HAP-1 (cell line): Measurements from ENCODE around the gene HDGF.

Source experiments
- DNase-seq, 2 experiments: peaks; one replicate each; pipeline ENCODE4 v3.0.0-alpha.2; 2016 to 2020; ENCODE audit warnings: low spot score in 2 of 2
- H3K27me3 ChIP-seq: fragments of 250-450 bp; sonication (Bioruptor Pico); 2 replicates; pipeline ENCODE4 v1.5.1; 2020; ENCODE audit warnings: low read depth, mild to moderate bottlenecking, moderate library complexity
- H3K36me3 ChIP-seq: fragments of 250-450 bp; sonication (Bioruptor Pico); replicated peaks from 2 replicates; pipeline ENCODE4 v1.5.1; 2020; ENCODE audit warnings: mild to moderate bottlenecking
- H3K4me1 ChIP-seq: fragments of 250-450 bp; sonication (Bioruptor Pico); 2 replicates; pipeline ENCODE4 v1.5.1; 2020; ENCODE audit warnings: mild to moderate bottlenecking
- H3K4me3 ChIP-seq: fragments of 250-450 bp; sonication (Bioruptor Pico); 2 replicates; pipeline ENCODE4 v1.5.1; 2020; ENCODE audit warnings: mild to moderate bottlenecking, moderate library complexity
- H3K9me3 ChIP-seq: fragments of 250-450 bp; sonication (Bioruptor Pico); 2 replicates; pipeline ENCODE4 v1.5.1; 2020; ENCODE audit warnings: mild to moderate bottlenecking, moderate library complexity
- in situ Hi-C: fragments of 300-500 bp; cut with MboI; formaldehyde crosslinking; loops from 3 replicates; pipeline ENCODE4 v1.14.3; 2020; ENCODE audit warnings: low sequenced_read_pairs, inconsistent platforms, mixed read lengths

Gene HDGF

DNA sequence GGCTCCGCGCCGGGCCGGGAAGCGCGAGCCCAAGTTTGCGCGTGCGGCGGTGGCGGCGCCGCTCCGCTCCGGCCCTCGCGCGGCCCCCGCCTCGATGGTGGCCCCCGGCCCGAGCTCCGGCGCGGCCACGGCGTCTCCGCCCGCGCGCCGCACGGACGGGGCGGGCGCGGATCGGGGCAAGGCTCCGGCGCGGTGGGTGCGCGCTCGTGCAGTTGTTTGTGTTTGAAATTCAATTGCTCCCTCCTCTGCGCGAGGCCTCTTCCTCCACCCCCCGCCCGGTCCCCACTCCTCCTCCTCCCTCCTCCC is at the start of gene HDGF:
Gene HDGF, minus strand, starts transcription at position 225 of the 306 bp plus-strand sequence. CDS start 246 bp downstream, outside the sequence.
- H3K36me3 ChIP-seq: peaks cover 11% of the 10 kb centered on the region
- peak within 1 kb of the TSS; percentile 77 for H3K4me3 ChIP-seq
- H3K9me3 ChIP-seq: no peaks in the 10 kb centered on the region; the same call in 1 of the 2 replicates
- H3K4me1 ChIP-seq: peaks cover 27% of the 10 kb centered on the region
- in situ Hi-C loops: no loop called here
- no peaks in the 10 kb centered on the region for H3K27me3 ChIP-seq
- no peak for DNase-seq

DNA sequence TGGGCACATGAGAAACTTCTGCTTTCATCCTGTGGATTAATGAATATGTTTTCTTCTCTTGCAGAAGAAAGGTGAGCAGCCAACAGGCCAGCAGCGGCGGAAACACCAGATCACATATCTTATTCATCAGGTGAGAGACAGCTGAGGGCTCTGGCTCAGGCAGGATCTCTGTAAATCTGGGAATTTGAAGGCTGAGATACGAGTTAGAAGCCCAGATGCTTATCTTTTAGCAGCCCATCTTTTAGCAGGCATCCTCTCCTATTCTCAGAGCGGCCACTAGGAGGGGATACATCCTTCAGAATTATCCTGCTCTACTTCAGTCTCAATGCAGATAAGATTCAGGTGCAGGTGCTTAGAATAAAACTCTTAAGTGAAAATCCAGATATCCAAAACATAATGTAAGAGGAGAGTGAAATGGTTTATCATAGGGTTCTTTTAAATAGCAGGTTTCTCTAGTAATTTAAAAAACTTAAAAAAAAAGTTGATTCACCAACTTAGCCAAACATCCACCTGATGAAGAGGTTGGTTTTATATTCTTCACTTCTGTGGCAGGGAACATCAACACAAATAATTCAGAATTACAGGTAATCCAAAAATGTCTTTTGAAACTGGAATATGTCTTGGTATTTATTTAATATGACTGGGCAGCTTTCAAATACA is 45.9 kb upstream of the HDGF start:
- in situ Hi-C loops: no loop called here
- Histone ChIP-seq H3K4me3 (no peak overlapping the region), H3K9me3 (no peaks in the 10 kb centered on the region), H3K36me3 (peaks cover 85% of the 10 kb centered on the region), H3K27me3 (no peaks in the 10 kb centered on the region), H3K4me1 (no peaks in the 10 kb centered on the region)
- DNase-seq: peak; percentile 48 to 67

DNA sequence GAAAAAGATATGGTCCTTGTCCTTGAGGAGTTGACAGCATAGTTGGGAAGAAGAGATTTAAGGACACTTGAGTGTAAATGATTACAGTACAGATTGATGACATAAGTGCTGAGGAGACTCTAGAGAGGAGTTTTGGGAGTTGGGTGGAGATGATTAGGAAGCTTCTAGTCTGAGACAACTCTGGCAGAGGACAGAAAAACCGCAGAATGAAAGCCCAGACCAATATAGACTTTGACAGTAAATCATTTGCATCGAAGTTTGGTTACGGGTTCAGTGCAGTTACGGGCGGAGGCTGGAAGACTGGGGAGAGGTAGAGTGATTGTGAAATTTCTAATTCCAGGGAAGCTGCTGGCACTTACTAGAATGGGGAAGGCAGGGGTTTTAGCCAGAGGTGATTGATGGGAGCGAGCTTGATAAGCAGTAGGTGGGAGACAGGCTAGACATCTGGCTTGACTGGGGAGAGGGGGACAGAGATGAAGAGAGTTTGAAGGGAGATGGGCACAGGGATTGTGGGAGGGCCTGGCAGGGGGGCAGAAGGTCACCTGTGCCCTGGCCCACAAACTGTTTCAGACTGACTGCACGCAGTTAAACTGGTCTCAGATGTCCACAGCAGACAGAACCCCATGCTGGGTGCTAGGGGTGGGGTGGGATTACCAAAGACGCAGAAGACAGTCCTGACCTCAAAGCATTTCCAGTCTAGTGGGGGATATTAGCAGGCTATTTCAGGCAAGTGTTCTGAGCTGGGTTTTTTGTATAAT is 45.0 kb upstream of the HDGF start:
- H3K4me1 ChIP-seq: no peaks in the 10 kb centered on the region
- DNase-seq: no peak
- in situ Hi-C loops: no loop called here
- H3K4me3 ChIP-seq: no peak overlapping the region
- no peaks in the 10 kb centered on the region for H3K9me3 ChIP-seq
- peaks cover 86% of the 10 kb centered on the region for H3K36me3 ChIP-seq
- H3K27me3 ChIP-seq: no peaks in the 10 kb centered on the region

DNA sequence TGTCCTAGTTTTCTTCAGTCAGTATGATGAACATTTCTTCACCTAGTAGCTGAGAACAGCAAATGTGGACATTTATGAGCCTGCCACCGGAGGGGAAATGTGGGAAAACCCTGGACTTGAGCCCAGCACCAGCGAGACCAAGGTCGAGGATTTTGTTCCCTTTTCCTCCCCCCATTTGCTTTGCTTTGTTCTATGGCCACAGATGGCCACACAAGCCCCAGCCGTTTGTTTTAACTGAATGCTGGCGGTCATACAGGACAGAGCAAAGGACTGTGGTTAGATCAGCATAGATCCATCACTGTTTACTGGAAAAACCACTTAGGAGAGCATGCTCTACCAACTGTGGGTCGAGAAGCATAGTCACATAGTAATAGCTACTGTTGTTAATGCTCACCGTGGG is 44.3 kb upstream of the HDGF start:
- Histone ChIP-seq H3K9me3 (no peaks in the 10 kb centered on the region), H3K27me3 (no peaks in the 10 kb centered on the region), H3K4me3 (no peak overlapping the region), H3K36me3 (peaks cover 86% of the 10 kb centered on the region), H3K4me1 (no peaks in the 10 kb centered on the region)
- in situ Hi-C loops: no loop called here
- DNase-seq: no peak

DNA sequence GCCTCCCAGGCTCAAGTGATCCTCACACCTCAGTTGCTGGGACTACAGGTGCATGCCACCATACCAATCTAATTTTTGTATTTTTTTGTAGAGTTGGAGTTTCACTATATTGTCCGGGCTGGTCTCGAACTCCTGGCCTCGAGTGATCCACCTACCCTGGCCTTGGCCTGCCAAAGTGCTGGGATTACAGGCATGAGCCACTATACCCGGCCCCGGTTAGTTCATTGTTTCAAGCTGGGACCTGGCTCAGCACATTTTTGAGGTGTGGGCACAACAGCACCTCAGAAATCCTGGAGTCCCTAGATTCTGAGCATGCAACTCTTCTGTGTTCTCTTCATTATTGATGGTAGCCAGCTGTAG is 43.9 kb upstream of the HDGF start:
- no peaks in the 10 kb centered on the region for H3K9me3 ChIP-seq
- DNase-seq: no peak
- no peaks in the 10 kb centered on the region for H3K27me3 ChIP-seq
- no peak overlapping the region for H3K4me3 ChIP-seq
- H3K4me1 ChIP-seq: no peaks in the 10 kb centered on the region
- peaks cover 86% of the 10 kb centered on the region for H3K36me3 ChIP-seq
- in situ Hi-C loops: no loop called here

DNA sequence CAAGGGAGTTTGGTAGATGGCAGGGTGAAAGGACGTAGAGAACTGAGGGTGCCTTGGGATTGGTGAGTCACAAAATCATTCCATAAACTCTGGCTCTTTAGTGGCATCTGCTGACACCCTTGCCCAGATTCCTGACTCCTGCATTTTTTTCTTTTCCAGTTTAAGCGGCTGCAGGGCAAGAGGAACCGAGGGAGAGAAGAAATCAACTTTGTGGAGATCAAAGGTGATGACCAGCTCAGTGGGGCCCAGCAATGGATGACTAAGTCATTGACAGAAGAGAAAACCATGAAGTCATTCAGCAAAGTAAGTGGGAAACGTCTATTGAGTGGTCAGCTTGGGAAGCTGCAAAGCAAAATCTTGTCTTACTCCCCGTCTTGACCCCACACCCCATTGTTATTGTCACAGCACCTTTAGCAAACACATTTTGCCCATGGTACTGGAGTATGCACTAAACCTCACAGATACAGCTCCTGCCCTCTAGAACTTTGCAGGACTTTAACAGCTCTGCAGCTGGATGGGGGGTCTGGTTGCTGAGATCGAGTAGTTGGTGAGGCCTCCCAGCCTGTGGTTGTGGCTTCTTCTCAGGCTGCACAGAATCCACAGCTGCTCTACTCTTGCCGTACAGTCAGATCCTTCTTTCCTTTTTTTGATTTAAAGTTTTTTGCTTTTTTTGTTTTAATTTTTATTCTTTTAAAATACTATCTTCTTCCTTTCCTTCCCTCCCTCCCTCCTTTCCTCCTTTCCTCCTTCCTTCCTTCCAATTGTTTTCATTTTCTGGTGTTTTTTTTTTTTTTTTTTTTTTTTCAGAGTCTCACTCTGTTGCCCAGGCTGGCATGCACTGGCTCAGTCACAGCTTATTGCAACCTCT is 43.3 kb upstream of the HDGF start:
- Histone ChIP-seq H3K27me3 (no peaks in the 10 kb centered on the region), H3K4me3 (no peak overlapping the region), H3K4me1 (no peaks in the 10 kb centered on the region), H3K36me3 (peaks cover 80% of the 10 kb centered on the region), H3K9me3 (no peaks in the 10 kb centered on the region)
- no peak for DNase-seq
- in situ Hi-C loops: no loop called here

DNA sequence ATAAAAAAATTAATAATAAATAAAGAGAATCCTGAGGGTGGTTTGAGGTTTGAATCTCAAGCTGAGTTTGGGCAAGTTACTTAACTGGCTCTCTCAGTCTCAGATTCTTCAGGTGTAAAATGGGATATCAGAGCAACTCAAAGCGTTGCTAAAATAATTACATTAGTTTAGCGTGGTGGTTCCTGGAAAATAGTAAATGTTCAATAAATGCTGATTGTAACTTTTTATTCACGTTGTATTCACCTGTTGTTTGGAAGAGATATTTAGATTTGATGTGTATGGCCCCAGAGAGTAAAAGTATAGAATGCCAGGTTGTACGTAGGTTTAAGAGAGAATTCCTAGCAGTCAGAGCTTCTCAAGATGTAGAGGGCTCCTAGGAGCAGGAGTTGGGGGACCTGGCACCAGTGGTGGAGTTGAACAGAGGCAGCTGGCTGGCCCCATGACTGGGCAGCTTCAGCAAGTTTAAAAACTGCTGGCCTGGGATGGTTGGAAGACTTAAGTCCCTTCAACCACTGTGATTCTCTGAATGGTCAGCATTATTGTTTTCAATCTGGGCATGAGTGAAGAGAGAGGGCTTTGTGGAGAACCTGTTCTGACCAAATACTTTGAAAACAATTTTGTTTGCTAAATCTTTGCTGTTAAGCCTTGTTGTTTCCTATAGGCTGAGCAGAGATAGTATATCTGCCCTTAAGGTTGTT is 38.3 kb upstream of the HDGF start:
- Histone ChIP-seq H3K4me3 (no peak overlapping the region), H3K9me3 (no peaks in the 10 kb centered on the region), H3K4me1 (no peaks in the 10 kb centered on the region), H3K36me3 (peaks cover 75% of the 10 kb centered on the region), H3K27me3 (no peaks in the 10 kb centered on the region)
- DNase-seq: no peak
- in situ Hi-C loops: no loop called here

DNA sequence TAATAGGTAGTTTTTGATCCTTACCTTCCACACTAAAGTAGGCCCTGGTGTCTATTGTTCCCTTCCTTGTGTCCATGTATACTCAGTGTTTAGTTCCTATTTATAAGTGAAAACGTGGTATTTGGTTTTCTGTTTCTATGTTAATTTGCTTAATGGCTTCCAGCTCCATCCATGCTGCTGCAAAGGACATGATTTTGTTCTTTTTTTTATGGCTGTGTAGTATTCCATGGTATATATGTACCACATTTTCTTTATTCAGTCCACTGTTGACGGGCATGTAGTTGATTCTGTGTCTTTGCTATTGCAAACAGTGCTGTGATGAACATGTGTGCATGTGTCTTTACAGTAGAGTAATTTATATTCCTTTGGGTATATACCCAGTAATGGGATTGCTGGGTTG is 36.7 kb upstream of the HDGF start:
- no peak for DNase-seq
- Histone ChIP-seq H3K27me3 (no peaks in the 10 kb centered on the region), H3K9me3 (no peaks in the 10 kb centered on the region), H3K36me3 (peaks cover 74% of the 10 kb centered on the region), H3K4me3 (no peak overlapping the region), H3K4me1 (no peaks in the 10 kb centered on the region)
- in situ Hi-C loops: no loop called here

DNA sequence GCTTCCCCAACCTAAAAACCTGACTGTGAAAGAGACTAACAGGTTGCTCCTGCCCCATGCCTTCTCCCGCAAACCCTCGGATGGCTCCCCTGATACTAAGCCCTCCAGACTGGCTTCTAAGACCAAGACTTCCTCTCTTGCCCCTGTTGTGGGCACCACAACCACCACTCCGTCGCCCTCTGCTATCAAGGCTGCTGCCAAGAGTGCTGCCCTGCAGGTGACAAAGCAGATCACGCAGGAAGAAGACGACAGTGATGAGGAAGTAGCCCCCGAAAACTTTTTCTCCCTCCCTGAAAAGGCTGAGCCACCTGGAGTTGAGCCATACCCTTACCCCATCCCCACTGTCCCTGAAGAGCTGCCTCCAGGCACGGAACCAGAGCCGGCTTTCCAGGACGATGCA is 35.2 kb upstream of the HDGF start:
- no peak overlapping the region for H3K4me3 ChIP-seq
- H3K9me3 ChIP-seq: no peaks in the 10 kb centered on the region
- no peaks in the 10 kb centered on the region for H3K4me1 ChIP-seq
- DNase-seq: no peak
- in situ Hi-C loops: no loop called here
- H3K36me3 ChIP-seq: peaks cover 73% of the 10 kb centered on the region
- H3K27me3 ChIP-seq: no peaks in the 10 kb centered on the region

DNA sequence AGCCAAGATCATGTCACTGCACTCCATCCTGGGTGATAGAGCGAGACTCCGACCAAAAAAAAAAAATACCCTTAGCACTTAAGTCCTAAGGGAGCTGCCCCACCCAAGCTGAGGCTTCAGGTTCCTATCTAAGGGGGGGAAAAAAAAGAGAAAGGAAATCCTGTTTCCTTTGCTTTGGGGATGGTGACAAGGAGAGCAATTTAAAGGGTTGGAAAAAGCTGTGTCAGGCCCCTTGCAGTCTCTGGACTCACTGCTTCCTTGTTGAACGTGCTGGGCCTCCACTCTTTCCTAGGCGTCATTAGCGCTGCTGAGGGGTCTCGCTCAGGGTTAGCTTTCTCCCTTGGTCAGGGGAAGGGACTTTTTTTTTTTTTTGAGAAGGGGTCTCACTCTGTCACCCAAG is 34.0 kb upstream of the HDGF start:
- peaks cover 70% of the 10 kb centered on the region for H3K36me3 ChIP-seq
- no peaks in the 10 kb centered on the region for H3K27me3 ChIP-seq

DNA sequence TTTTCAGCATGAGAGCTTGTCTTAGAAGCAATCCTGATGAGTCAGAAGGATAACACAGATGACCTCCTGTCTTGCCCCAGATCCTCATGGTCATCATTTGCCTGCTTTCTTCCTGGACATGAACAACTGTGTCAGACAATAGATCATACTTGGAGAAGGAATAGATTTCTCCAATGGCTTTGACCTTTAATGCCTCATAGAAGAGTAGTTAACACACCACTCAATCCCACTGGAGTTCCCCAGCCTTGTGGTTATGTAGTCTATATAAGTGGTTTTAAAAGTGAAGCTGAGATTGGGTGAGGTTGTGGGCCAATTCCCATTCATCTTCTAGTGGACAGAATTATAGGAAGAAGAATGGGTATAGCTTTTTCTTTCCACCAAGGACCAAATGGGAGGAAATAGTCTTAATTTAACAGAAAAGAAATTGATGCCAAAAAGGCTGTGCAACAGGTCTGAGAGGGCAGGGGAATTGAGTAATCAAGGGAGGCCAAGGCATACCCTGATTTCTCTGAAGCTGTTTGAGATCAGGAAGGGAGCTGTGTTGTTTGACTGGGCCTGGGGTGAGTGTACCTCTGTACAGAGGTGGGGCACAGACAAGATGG is 30.2 kb upstream of the HDGF start:
- no peak for DNase-seq
- in situ Hi-C loops: no loop called here

More for the DNA sequence above, 34.0 kb upstream of the HDGF start:
- Histone ChIP-seq H3K9me3 (no peaks in the 10 kb centered on the region), H3K4me1 (no peaks in the 10 kb centered on the region), H3K4me3 (no peak overlapping the region)
- no peak for DNase-seq
- in situ Hi-C loops: no loop called here

DNA sequence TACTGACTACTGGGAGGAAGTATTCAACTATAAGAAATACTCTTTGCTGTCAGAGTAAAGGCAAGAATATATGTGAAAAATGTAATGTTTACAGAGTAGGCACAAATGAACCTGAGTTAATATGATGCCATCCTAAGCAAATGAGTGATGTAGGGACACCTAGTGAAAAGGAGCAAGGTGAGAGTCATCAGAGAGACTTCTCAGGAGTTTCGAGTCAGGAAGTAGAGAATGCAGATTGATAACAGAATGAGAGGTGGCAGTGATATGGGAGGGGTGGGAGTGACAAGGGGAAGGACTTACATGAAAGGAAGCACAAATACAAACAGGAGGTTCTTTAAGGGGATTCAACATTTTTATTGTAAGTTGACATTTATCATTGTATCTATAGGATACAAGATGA is 26.1 kb upstream of the HDGF start:
- in situ Hi-C loops: no loop called here
- peaks cover 18% of the 10 kb centered on the region for H3K36me3 ChIP-seq

More for the DNA sequence above, 30.2 kb upstream of the HDGF start:
- peaks cover 45% of the 10 kb centered on the region for H3K36me3 ChIP-seq
- H3K27me3 ChIP-seq: no peaks in the 10 kb centered on the region
- H3K9me3 ChIP-seq: no peaks in the 10 kb centered on the region
- no peaks in the 10 kb centered on the region for H3K4me1 ChIP-seq
- H3K4me3 ChIP-seq: no peak overlapping the region

DNA sequence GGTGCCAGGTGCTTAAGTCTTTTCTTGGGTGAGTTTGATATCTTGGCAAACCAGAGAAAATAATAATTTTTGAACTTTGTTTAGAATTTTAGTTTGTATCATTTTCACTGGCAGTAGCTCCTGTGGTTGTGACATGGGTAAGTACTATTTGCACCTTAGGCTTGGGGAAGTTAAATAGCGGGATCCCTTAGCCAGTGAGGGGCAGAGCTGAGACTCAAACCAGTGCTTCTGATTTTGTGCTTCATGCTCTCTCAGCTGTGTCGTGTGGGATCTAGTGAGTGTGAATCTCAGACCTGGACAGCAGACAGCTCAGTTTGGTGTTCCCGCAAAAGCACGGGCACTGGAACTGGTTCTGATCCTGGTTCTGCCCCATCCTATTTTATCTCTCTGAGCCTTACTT is 25.5 kb upstream of the HDGF start:
- Histone ChIP-seq H3K9me3 (no peaks in the 10 kb centered on the region), H3K4me1 (peaks cover 2% of the 10 kb centered on the region; the same call in 1 of the 2 replicates), H3K36me3 (peaks cover 17% of the 10 kb centered on the region), H3K4me3 (no peak overlapping the region), H3K27me3 (no peaks in the 10 kb centered on the region)
- DNase-seq: no peak
- in situ Hi-C loops: no loop called here

More for the DNA sequence above, 26.1 kb upstream of the HDGF start:
- H3K4me1 ChIP-seq: peaks cover under 1% of the 10 kb centered on the region; the same call in 1 of the 2 replicates
- H3K27me3 ChIP-seq: no peaks in the 10 kb centered on the region
- H3K4me3 ChIP-seq: no peak overlapping the region
- no peak for DNase-seq
- no peaks in the 10 kb centered on the region for H3K9me3 ChIP-seq
